Fibroblast of lung (primary cell): ENCODE measurements around the gene IHH.

Experiments used
- CTCF ChIP-seq, 2 donors: IDR thresholded peaks in 1 of 2; conservative IDR thresholded peaks in 1 of 2; 1 replicate in 1 of 2; 2 replicates in 1 of 2; pipeline ENCODE4 v1.5.1; 2011 to 2012; ENCODE audit warnings: low read length in 2 of 2, control low read depth in 1 of 2, inconsistent platforms in 1 of 2, low read depth in 1 of 2, mild to moderate bottlenecking in 1 of 2
- EZH2 ChIP-seq: IDR thresholded peaks from 2 replicates; pipeline ENCODE4 v1.5.1; 2012; ENCODE audit warnings: low read length, control low read depth, mild to moderate bottlenecking; ENCODE audit errors: missing control alignments

GRCh38 chr2:219087361-219087760 is 26.6 kb upstream of the IHH start:
- TF ChIP-seq CTCF (conservative IDR thresholded peaks at IDR 0.05 in 1 of 2, IDR thresholded peaks at IDR 0.05 in 1 of 2; ENCODE audit: low read depth in 1 of 2, low read length in 2 of 2) = no peak
- no peak for TF ChIP-seq EZH2
